ENCODE data around the gene ELF3. TPM values are rescaled to one million over a fixed set of nuclear protein-coding genes. Genes with fewer than 3 reads are reported as not detected.
"Not testable (repeated sequence)": the region's sequence is repeated elsewhere in the genome, so short reads cannot be mapped to it uniquely, and the experiment has no call there.

ELF3 gene
- total RNA-seq, 1 experiment from 2014 or later, result 0.19 TPM

- DNase-seq, result no peak
- Histone ChIP-seq H2AFZ (ENCODE audit: low read length) (no peak overlapping the region), H4K20me1 (ENCODE audit: insufficient read depth, low read depth, low read length) (no peaks in the 10 kb centered on the region), H3K36me3 (ENCODE audit: insufficient read depth, low read length) (no peaks in the 10 kb centered on the region), H3K4me2 (ENCODE audit: low read depth, low read length, poor library complexity, severe bottlenecking) (no peak overlapping the region), H3K4me3 (ENCODE audit: low read length) (no peak overlapping the region), H3K9ac (ENCODE audit: low read length) (no peak overlapping the region), H3K4me1 (ENCODE audit: low read length) (no peaks in the 10 kb centered on the region), H3K9me3 (ENCODE audit: low read length) (no peaks in the 10 kb centered on the region), H3K27ac (ENCODE audit: low read length) (no peak overlapping the region), H3K79me2 (ENCODE audit: low read length) (no peaks in the 10 kb centered on the region), H3K9me2 (replicated peaks; ENCODE audit: insufficient read depth, low read length) (no peaks in the 10 kb centered on the region), H3K27me3 (ENCODE audit: low read length) (no peaks in the 10 kb centered on the region)
Observed at GRCh38 chr1:202017749-202018467, 7.5 kb downstream of the ELF3 start.

GRCh38 chr1:202018468-202019234, 8.3 kb downstream of the ELF3 start:
- H3K27ac ChIP-seq (ENCODE audit: low read length), result no peak overlapping the region
- H3K9me2 ChIP-seq (replicated peaks; ENCODE audit: insufficient read depth, low read length), result no peaks in the 10 kb centered on the region
- H3K27me3 ChIP-seq (ENCODE audit: low read length), result no peaks in the 10 kb centered on the region
- H3K4me3 ChIP-seq (ENCODE audit: low read length), result no peak overlapping the region
- no peak overlapping the region for H3K4me2 ChIP-seq (ENCODE audit: low read depth, low read length, poor library complexity, severe bottlenecking)
- no peak overlapping the region for H2AFZ ChIP-seq (ENCODE audit: low read length)
- no peak overlapping the region for H3K9ac ChIP-seq (ENCODE audit: low read length)
- no peak for DNase-seq
- no peaks in the 10 kb centered on the region for H4K20me1 ChIP-seq (ENCODE audit: insufficient read depth, low read depth, low read length)
- H3K79me2 ChIP-seq (ENCODE audit: low read length), result no peaks in the 10 kb centered on the region
- no peaks in the 10 kb centered on the region for H3K4me1 ChIP-seq (ENCODE audit: low read length)
- no peaks in the 10 kb centered on the region for H3K9me3 ChIP-seq (ENCODE audit: low read length)
- H3K36me3 ChIP-seq (ENCODE audit: insufficient read depth, low read length), result no peaks in the 10 kb centered on the region

- not testable (repeated sequence) for H2AFZ ChIP-seq (ENCODE audit: low read length); H4K20me1 ChIP-seq (ENCODE audit: insufficient read depth, low read depth, low read length); H3K9me3 ChIP-seq (ENCODE audit: low read length); H3K27me3 ChIP-seq (ENCODE audit: low read length); H3K79me2 ChIP-seq (ENCODE audit: low read length); DNase-seq; H3K9me2 ChIP-seq (replicated peaks; ENCODE audit: insufficient read depth, low read length); H3K4me3 ChIP-seq (ENCODE audit: low read length); H3K4me1 ChIP-seq (ENCODE audit: low read length); H3K9ac ChIP-seq (ENCODE audit: low read length); H3K36me3 ChIP-seq (ENCODE audit: insufficient read depth, low read length); H3K27ac ChIP-seq (ENCODE audit: low read length); H3K4me2 ChIP-seq (ENCODE audit: low read depth, low read length, poor library complexity, severe bottlenecking)
Observed at GRCh38 chr1:202019235-202019558, 8.8 kb downstream of the ELF3 start.

GRCh38 chr1:202023001-202023433, 12.6 kb downstream of the ELF3 start:
- Histone ChIP-seq H3K9ac (ENCODE audit: low read length) (no peak overlapping the region), H3K4me3 (ENCODE audit: low read length) (no peak overlapping the region)

GRCh38 chr1:202029171-202029665, 18.8 kb downstream of the ELF3 start:
- H2AFZ ChIP-seq (ENCODE audit: low read length), result no peak overlapping the region
- H3K27me3 ChIP-seq (ENCODE audit: low read length), result no peaks in the 10 kb centered on the region
- no peaks in the 10 kb centered on the region for H3K9me2 ChIP-seq (replicated peaks; ENCODE audit: insufficient read depth, low read length)
- no peak for DNase-seq
- H3K9ac ChIP-seq (ENCODE audit: low read length), result no peak overlapping the region
- H3K4me1 ChIP-seq (ENCODE audit: low read length), result no peaks in the 10 kb centered on the region
- H3K9me3 ChIP-seq (ENCODE audit: low read length), result no peaks in the 10 kb centered on the region
- no peaks in the 10 kb centered on the region for H3K79me2 ChIP-seq (ENCODE audit: low read length)
- no peak overlapping the region for H3K27ac ChIP-seq (ENCODE audit: low read length)
- H3K36me3 ChIP-seq (ENCODE audit: insufficient read depth, low read length), result no peaks in the 10 kb centered on the region
- no peak overlapping the region for H3K4me2 ChIP-seq (ENCODE audit: low read depth, low read length, poor library complexity, severe bottlenecking)
- H3K4me3 ChIP-seq (ENCODE audit: low read length), result no peak overlapping the region
- H4K20me1 ChIP-seq (ENCODE audit: insufficient read depth, low read depth, low read length), result no peaks in the 10 kb centered on the region

More at GRCh38 chr1:202023001-202023433, 12.6 kb downstream of the ELF3 start:
- Histone ChIP-seq H3K27me3 (ENCODE audit: low read length) (no peaks in the 10 kb centered on the region), H3K79me2 (ENCODE audit: low read length) (no peaks in the 10 kb centered on the region), H3K9me2 (replicated peaks; ENCODE audit: insufficient read depth, low read length) (no peaks in the 10 kb centered on the region), H3K27ac (ENCODE audit: low read length) (no peak overlapping the region), H4K20me1 (ENCODE audit: insufficient read depth, low read depth, low read length) (no peaks in the 10 kb centered on the region), H3K9me3 (ENCODE audit: low read length) (no peaks in the 10 kb centered on the region), H3K36me3 (ENCODE audit: insufficient read depth, low read length) (no peaks in the 10 kb centered on the region), H2AFZ (ENCODE audit: low read length) (no peak overlapping the region), H3K4me2 (ENCODE audit: low read depth, low read length, poor library complexity, severe bottlenecking) (no peak overlapping the region), H3K4me1 (ENCODE audit: low read length) (no peaks in the 10 kb centered on the region)
- DNase-seq, result no peak

GRCh38 chr1:202029727-202030126, 19.3 kb downstream of the ELF3 start:
- DNase-seq, result no peak
- Histone ChIP-seq H3K36me3 (ENCODE audit: insufficient read depth, low read length) (no peaks in the 10 kb centered on the region), H3K9ac (ENCODE audit: low read length) (no peak overlapping the region), H4K20me1 (ENCODE audit: insufficient read depth, low read depth, low read length) (no peaks in the 10 kb centered on the region), H3K4me1 (ENCODE audit: low read length) (no peaks in the 10 kb centered on the region), H3K79me2 (ENCODE audit: low read length) (no peaks in the 10 kb centered on the region), H3K9me2 (replicated peaks; ENCODE audit: insufficient read depth, low read length) (no peaks in the 10 kb centered on the region), H3K27ac (ENCODE audit: low read length) (no peak overlapping the region), H2AFZ (ENCODE audit: low read length) (no peak overlapping the region), H3K27me3 (ENCODE audit: low read length) (no peaks in the 10 kb centered on the region), H3K9me3 (ENCODE audit: low read length) (no peaks in the 10 kb centered on the region), H3K4me3 (ENCODE audit: low read length) (no peak overlapping the region), H3K4me2 (ENCODE audit: low read depth, low read length, poor library complexity, severe bottlenecking) (no peak overlapping the region)

GRCh38 chr1:202031796-202032195, 21.4 kb downstream of the ELF3 start:
- no peaks in the 10 kb centered on the region for H3K79me2 ChIP-seq (ENCODE audit: low read length)
- H4K20me1 ChIP-seq (ENCODE audit: insufficient read depth, low read depth, low read length), result no peaks in the 10 kb centered on the region
- H3K9me2 ChIP-seq (replicated peaks; ENCODE audit: insufficient read depth, low read length), result no peaks in the 10 kb centered on the region
- H3K27ac ChIP-seq (ENCODE audit: low read length), result no peak overlapping the region
- no peak overlapping the region for H3K4me3 ChIP-seq (ENCODE audit: low read length)
- no peaks in the 10 kb centered on the region for H3K36me3 ChIP-seq (ENCODE audit: insufficient read depth, low read length)
- H3K4me2 ChIP-seq (ENCODE audit: low read depth, low read length, poor library complexity, severe bottlenecking), result no peak overlapping the region
- no peak overlapping the region for H2AFZ ChIP-seq (ENCODE audit: low read length)
- no peak overlapping the region for H3K9ac ChIP-seq (ENCODE audit: low read length)
- no peaks in the 10 kb centered on the region for H3K9me3 ChIP-seq (ENCODE audit: low read length)
- H3K27me3 ChIP-seq (ENCODE audit: low read length), result no peaks in the 10 kb centered on the region
- no peaks in the 10 kb centered on the region for H3K4me1 ChIP-seq (ENCODE audit: low read length)
- no peak for DNase-seq

- Histone ChIP-seq H3K27ac (ENCODE audit: low read length) (no peak overlapping the region), H3K4me2 (ENCODE audit: low read depth, low read length, poor library complexity, severe bottlenecking) (no peak overlapping the region), H3K27me3 (ENCODE audit: low read length) (no peaks in the 10 kb centered on the region), H3K9me2 (replicated peaks; ENCODE audit: insufficient read depth, low read length) (no peaks in the 10 kb centered on the region), H4K20me1 (ENCODE audit: insufficient read depth, low read depth, low read length) (no peaks in the 10 kb centered on the region), H3K4me3 (ENCODE audit: low read length) (no peak overlapping the region), H2AFZ (ENCODE audit: low read length) (no peak overlapping the region), H3K9me3 (ENCODE audit: low read length) (no peaks in the 10 kb centered on the region), H3K36me3 (ENCODE audit: insufficient read depth, low read length) (no peaks in the 10 kb centered on the region), H3K9ac (ENCODE audit: low read length) (no peak overlapping the region), H3K79me2 (ENCODE audit: low read length) (no peaks in the 10 kb centered on the region), H3K4me1 (ENCODE audit: low read length) (no peaks in the 10 kb centered on the region)
- DNase-seq, result no peak
Observed at GRCh38 chr1:202034149-202034682, 23.8 kb downstream of the ELF3 start.

Data from Karpas-422 (cell line).